HPDE6-E6E7 (cell line): Measurements from ENCODE around the gene ANAPC15.
A peak's percentile ranks its signal among the peaks of the same experiment; 100 is the strongest.
"Not testable (repeated sequence)": the region's sequence is repeated elsewhere in the genome, so short reads cannot be mapped to it uniquely, and the experiment has no call there.

Source experiments
- DNase-seq: peaks from one replicate; pipeline ENCODE4 v3.0.0; 2011; ENCODE audit warnings: missing footprints; ENCODE audit errors: extremely low spot score

Gene ANAPC15

DNA sequence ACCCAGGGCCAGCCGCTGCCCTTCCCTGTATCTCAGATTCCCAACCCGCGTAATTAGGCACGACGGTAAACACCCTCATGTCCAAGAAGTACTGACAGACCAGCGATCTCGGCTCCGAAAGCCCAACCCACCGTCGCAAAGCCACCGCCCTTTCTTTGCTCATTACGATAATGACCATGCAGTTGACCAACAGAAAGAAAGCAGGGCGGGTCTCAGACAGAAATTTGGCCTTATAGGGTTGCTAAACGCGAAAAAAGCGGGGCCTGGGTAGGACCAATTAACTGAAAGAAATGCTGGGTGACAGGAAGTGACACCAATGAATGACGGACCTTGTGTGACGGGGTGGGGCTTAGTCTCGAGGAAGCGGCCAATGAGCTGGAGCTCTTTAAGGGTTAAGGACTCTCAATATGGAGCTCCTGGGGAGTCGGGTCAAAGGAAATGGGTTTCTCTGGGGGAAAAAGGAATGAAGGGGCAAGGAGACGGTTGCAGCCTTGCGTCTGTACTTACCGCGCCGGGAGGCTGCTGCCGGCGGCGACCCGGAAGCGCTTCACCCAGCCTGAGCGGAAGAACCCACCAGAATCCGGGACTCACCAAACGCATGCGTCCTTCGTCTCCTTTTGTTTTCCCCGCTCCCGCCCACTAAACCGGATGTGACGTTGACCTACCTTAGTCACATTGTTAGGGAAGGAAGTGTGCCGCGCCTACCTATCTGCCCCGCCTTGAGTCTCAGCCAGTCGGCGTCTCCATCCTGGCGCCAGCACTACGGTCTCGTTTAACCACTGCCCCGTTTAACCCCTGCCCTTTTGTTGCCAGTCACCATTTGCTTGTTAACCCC, at the start of gene ANAPC15:
TSS of gene ANAPC15 (minus strand) at position 553 of the 835 bp plus-strand sequence. CDS start 1,419 bp downstream, outside the sequence.
- DNase-seq = peak; percentile 90

DNA sequence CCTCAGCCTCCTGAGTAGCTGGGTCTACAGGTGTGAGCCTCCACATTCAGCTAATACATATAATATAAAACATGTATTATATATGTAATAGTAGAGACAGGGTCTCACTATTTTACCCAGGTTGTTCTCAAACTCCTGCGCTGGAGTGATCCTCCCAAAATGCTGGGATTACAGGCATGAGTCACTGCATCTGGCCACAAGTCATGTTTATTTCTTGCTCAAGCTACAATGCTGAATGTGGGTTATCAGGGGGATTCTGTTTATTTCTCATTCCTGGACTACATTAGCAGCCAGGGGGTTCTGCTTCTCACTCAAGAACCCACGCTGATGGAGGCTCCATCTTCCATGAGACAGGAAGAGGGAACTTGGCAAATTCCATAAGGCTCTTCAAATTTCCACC, 47.8 kb upstream of the ANAPC15 start:
- DNase-seq = no peak

DNA sequence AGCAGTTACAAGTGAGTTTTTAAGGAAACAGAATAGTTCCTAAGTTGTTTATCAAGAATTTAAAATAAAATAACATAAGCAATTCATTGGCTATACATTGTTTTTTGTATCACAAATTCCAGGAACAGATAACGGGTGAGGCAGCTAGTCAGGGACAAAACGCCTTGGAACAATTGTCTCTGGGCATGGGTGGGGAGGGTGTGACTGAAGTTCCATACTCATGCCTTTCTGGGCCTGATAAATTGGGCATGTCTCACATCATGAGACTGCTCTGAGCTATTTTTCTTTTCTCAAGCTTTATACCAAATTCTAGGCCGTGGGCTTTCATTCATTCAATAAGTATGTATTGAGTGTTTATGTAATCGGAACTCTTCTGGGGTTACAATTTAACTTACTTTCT, 44.6 kb upstream of the ANAPC15 start:
- no peak for DNase-seq

GRCh38 chr11:72155751-72156150, 43.3 kb upstream of the ANAPC15 start:
- DNase-seq = no peak

GRCh38 chr11:72154816-72155215, 42.3 kb upstream of the ANAPC15 start:
- DNase-seq = no peak

- DNase-seq = not testable (repeated sequence)
Observed at GRCh38 chr11:72153874-72154273, 41.4 kb upstream of the ANAPC15 start.

GRCh38 chr11:72150882-72151281, 38.4 kb upstream of the ANAPC15 start:
- DNase-seq = no peak

DNA sequence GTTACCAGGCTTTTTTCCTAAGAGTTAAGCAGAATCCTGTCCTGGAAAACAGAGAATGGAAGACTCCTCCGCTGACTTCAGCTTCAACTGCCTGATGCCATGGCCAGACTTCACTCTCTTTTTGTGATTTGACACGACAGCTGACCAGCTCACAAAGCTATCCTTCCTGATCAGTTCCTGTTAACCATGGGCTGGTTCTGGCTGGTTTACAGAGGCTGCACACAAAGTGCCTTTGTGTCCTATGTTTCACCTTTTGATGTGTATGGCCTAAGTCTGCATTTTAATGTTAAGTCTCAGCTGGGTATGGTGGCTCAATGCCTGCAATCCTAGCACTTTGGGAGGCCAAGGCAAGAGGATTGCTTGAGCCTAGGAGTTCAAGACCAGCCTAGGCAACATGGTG, 34.1 kb upstream of the ANAPC15 start:
- no peak for DNase-seq

DNA sequence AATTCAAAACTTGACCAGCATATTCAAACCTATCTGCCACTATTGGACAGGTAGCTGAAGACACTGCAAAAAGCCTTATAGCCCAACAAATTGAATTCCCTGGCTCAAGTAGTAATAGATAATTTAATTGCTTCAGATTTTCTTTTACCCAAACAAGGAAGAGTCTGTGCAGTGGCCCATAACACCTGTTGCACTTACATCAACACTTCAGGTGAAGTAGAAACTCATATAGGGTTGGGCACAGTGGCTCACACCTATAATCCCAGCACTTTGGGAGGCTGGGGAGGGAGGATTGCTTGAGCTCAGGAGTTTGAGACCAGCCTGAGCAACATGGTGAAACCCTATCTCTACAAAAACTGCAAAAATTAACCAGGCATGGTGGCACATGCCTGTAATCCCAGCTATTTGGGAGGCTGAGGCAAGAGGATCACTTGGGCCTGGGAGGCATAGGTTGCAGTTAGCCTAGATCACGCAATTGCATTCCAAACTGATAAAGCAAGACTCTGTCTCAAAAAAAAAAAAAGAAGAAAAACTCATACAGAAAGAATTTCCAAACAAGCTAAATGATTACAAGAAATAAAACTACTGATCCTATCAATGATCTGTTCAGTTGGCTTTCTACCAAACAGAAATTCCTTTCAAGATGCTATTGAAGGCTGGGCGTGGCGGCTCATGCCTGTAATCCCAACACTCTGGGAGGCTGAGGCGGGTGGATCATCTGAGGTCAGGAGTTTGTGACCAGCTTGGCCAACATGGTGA, 32.5 kb upstream of the ANAPC15 start:
- no peak for DNase-seq

DNA sequence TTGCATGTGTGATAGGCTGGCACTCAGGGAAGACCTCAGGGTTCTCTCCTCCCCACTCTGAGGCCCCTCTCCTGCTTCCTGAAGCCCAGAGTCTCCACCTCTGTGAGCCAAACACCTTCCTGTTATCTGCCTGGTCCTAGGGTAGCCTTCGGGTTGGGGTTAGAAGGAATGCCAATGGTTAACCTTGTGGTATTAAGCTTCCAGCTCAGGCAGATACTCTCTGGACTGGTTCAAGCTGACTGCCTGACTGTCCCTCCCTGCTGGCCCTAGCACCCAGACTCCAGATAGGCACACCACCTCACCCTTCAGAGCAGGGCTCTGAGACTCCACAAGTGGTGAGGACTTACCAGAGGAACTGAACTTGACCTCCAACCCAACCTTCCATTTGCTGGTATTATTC, 30.0 kb upstream of the ANAPC15 start:
- not testable (repeated sequence) for DNase-seq

DNA sequence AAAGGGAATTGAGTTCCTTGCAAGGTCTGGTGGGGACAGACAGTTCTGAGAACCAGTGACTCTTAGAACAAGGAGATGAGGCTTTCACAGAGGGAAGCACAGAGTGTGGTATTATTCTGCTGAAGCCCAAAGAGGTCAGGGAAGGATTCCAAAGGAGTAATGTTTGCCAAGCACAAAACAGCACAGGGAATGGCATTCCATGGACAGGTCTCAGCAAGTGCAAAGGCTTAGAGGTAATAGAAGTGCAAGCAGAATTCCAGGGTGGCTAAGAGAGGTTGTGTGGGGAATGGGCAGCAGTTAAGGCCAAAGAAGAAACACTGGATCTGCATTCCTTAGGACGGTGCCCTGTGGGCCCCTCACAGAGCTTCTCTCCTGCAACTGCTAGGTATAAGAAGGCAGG, 29.6 kb upstream of the ANAPC15 start:
- not testable (repeated sequence) for DNase-seq

DNA sequence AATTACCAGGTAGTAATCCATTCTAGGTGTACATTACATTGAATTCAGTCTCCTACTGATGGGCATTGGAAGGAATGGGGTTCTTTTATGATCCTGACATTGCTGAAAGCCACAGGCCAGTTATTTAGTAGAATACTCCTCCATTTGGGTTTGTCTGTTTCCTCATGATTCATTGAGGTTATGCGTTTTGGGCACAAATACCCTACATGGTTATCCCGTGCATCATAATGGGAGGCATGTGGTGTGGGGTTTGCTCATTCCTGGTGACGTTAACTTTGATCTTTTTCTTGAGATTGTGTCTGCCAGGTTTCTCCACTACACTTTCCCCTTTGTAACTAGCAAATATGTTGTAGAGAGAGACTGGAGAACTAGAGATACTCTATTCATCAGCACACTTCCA, 28.6 kb upstream of the ANAPC15 start:
- DNase-seq = peak; percentile 70

DNA sequence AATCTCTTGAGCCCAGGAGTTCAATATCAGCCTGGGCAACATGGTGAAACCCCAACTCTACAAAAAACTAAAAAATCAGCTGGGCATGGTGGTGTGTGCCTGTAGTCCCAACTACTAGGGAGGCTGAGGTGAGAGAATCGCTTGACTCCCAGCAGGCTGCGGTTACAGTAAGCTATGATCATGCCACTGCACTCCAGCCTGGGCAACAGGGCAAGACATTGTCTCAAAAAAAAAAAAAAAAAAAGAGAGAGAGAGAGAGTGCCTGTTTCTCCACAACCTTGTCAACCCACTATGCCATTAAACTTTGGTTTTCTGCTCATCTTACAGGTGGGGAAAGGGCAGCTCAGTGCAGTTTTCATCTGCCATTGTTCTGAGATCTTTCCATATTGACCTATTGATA, 28.2 kb upstream of the ANAPC15 start:
- no peak for DNase-seq

GRCh38 chr11:72139500-72139899, 27.0 kb upstream of the ANAPC15 start:
- no peak for DNase-seq

DNA sequence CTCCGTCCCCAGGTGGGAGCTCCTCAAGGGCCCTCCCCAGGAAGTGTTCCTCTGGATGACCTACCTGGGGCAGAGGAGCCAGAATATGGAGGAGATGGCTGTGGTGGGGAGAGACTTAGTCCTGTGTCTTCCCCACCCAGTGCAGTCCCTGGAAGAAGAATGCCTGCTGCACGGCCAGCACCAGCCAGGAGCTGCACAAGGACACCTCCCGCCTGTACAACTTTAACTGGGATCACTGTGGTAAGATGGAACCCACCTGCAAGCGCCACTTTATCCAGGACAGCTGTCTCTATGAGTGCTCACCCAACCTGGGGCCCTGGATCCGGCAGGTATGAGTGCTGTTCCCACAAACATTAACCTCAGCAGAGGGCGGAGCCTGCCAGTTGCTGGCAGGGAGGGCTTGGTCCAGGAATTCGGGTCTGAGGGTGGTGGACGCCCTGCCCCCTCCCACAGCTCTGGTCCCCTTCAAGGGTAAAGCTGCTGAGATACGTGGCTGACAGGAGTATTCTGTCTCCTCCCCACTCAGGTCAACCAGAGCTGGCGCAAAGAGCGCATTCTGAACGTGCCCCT, 26.4 kb upstream of the ANAPC15 start:
- DNase-seq = no peak

- no peak for DNase-seq
Observed at GRCh38 chr11:72136684-72137262, 24.3 kb upstream of the ANAPC15 start.

DNA sequence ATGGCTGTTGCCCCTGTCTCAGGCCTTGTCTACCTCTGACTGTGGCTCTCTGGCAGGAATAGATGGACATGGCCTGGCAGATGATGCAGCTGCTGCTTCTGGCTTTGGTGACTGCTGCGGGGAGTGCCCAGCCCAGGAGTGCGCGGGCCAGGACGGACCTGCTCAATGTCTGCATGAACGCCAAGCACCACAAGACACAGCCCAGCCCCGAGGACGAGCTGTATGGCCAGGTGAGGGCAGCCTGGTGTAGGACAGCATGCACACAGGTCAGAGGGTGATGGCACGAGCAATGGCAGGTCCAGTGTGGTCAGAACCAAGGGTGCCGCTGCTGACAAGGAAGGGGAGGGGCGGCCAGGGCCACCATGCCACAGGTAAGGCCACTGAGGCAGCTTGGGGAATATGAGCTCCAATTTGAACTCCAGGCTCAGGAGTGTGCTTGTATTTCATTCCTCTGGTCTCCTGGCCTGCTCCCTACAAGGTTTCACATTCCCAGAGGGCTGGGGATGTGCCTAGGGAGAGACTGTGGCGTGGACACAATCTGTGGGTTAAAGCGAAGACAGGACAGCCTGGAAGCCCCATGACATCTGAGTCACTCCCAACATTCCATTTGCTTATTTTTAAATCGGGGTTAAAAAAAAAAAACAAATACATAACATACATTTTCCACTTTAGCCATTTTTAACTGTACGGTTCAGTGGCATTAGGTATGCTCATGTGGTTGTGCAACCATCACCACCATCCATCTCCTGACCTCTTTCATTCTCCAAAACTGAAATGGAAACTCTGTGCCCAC, 23.6 kb upstream of the ANAPC15 start:
- no peak for DNase-seq

DNA sequence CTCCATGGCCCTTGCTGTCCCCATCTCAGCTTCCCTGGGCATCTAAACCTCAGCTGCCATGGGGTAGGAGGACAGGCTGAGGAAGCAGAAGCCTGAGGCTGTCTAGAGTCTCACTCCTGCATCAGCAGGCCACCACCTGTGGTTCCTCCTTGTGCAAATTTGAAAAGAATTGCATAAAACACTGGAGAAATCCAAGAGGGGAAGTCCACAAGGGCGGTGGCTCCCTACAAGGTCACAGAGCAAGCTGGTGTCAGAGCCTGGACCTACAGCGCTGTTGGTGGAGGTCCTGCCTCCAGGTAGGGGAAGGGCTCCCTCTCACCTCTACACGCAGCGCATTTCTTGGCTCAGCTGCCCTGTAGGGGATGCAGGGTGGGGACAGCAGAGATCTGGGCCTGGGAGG, 23.0 kb upstream of the ANAPC15 start, which contains the start of gene FOLR3:
TSS of gene FOLR3 (plus strand) at position 253 of the 400 bp plus-strand sequence. CDS start 228 bp downstream, outside the sequence.
- DNase-seq = not testable (repeated sequence)

DNA sequence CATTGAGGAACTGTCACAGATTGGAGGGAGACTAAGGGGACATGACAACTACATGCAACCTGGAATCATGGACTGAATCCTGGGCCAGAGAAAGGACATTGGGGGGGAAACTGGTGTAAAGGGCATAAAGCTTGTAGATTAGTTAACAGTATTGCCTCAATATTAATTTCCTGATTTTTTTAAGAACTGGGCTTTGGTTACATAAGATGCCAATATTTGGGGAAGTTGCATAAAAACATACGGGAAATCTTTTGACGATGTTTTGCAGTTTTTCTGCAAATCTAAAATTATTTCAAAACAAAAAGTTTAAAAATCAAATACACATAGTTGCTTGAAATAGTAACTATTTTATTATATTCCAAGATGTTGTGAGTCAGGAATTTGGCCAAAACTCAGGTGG, 20.2 kb upstream of the ANAPC15 start:
- DNase-seq = no peak

- DNase-seq = no peak
Observed at GRCh38 chr11:72129381-72129780, 16.9 kb upstream of the ANAPC15 start.

DNA sequence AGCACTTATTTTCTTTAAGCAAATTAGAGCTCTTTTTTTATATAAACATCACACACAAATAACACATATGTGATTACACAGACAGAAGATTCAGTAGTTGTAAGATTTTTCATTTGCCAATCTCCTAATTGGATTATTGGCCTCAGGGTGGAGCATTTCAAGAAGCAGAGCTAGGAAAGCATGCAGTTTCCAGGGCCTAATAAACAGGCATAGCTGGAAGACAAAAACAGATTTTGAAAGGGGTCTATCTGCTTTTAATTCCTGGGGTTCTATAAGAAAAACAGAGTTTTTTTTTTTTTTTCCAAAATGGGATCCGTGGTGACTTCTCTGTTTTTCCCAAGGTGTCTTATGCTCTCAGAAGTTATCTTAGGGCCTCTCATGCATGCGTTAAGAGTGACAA, 15.4 kb upstream of the ANAPC15 start:
- DNase-seq = no peak
